Thyroid gland (tissue), 4 donors: Measurements from ENCODE around the gene C4orf50.

ENCODE experiments used
- POLR2A ChIP-seq, 2 donors: fragments of 450-650 bp; IDR thresholded peaks; one replicate each; pipeline ENCODE4 v1.6.1; 2017; ENCODE audit warnings: antibody characterized with exemption in 2 of 2, mild to moderate bottlenecking in 2 of 2, moderate library complexity in 1 of 2
- TF ChIP-seq, protein P1 (sequence below), 6 experiments: fragments of 200-600 bp in 3 of 6; fragments of 450-650 bp in 3 of 6; sonication (generic) in 3 of 6; IDR thresholded peaks; one replicate each; pipeline ENCODE4 v1.5.1; 2016 to 2019; ENCODE audit warnings: antibody characterized with exemption in 6 of 6, mild to moderate bottlenecking in 2 of 6, inconsistent platforms in 1 of 6, moderate library complexity in 1 of 6

DNA sequence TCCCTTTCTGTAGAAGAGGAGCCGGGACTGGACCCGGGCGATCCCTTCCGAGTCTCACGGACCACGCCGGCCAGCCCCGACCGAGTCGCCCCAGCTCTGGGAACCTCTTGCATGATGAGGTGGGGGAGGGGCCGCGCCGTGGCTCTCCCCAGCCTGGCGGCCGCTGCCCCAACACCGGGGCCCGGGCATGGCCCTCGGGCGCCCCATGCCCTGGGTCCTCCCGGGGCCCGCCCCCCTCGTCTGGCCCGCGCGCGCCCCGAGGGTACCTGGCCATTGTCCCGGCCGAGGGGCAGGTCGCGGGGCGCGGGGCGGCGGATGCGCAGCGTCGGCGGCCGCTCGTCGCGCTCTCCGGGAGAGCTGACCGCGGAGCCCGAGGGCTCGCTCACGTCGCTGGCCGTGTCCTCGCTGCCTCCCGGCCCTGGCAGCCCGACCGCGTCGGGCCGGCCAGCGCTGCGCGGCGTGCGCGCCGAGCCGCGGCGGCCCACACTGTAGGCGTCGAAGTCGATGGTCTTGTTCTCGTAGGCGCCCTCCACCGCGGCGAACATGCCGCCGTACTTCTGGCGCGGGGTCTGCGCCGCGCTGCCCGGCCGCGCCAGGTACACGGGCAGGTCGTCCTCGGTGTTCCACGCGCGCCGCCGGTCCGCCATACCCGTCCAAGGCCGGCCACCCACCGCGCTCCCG, 125.8 kb downstream of the C4orf50 start:
- TF ChIP-seq, protein P1, sequence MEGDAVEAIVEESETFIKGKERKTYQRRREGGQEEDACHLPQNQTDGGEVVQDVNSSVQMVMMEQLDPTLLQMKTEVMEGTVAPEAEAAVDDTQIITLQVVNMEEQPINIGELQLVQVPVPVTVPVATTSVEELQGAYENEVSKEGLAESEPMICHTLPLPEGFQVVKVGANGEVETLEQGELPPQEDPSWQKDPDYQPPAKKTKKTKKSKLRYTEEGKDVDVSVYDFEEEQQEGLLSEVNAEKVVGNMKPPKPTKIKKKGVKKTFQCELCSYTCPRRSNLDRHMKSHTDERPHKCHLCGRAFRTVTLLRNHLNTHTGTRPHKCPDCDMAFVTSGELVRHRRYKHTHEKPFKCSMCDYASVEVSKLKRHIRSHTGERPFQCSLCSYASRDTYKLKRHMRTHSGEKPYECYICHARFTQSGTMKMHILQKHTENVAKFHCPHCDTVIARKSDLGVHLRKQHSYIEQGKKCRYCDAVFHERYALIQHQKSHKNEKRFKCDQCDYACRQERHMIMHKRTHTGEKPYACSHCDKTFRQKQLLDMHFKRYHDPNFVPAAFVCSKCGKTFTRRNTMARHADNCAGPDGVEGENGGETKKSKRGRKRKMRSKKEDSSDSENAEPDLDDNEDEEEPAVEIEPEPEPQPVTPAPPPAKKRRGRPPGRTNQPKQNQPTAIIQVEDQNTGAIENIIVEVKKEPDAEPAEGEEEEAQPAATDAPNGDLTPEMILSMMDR (IDR thresholded peaks at IDR 0.05): no peak
- TF ChIP-seq POLR2A (IDR thresholded peaks at IDR 0.05): no peak
